CD4-positive, alpha-beta T cell treated with Interleukin-17A for 4 hours (primary cell): ENCODE results near the gene DDX51.
"Not testable (repeated sequence)": the region's sequence is repeated elsewhere in the genome, so short reads cannot be mapped to it uniquely, and the experiment has no call there.

ENCODE experiments used
- DNase-seq: peaks from one replicate; pipeline ENCODE4 v3.0.0-alpha.2; 2020; ENCODE audit warnings: mixed read lengths

The DDX51 gene

DNA sequence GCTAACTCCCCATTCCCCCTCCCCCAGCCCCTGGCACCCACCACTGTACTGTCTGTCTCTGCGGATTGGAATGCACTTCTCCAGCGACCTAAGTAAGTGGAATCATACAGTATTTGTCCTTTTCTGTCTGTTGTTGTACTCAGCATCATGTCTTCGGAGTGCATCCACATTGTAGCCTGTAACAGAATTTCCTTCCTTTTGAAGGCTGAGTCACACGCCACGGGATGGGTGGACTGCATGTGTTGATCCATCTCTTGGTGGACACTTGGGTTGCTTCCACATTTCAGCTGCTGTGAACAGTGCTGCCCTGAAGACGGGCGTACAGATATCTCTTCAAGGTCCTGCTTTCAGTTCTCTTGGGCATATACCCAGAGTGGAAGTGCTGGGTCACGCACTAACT, 34.4 kb downstream of the DDX51 start:
- no peak for DNase-seq

- no peak for DNase-seq
These were observed 35.8 kb downstream of the DDX51 start for GRCh38 chr12:132108211-132108832.

- DNase-seq = no peak
These were observed 37.2 kb downstream of the DDX51 start for GRCh38 chr12:132106921-132107320.

DNA sequence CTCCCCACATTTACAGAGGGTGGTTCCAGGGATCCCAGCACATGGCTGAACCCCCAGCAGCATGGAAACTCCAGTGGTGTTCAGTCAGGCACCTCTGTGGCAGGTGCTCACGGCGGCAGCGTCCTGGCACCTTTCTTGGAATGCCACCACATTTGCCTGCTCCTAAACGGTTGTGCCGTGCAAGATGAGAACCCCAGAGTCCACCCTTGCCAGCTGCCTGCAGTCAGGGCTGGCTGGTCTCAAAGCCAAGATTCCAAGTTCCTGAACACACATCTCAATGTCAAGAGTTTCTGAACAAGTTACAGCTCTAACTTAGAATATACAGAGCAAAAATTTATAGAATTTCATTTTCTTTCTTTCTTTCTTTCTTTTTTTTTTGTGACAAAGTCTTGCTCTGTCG, 38.7 kb downstream of the DDX51 start:
- DNase-seq = no peak

GRCh38 chr12:132103542-132104308, 40.4 kb downstream of the DDX51 start:
- DNase-seq = no peak

DNA sequence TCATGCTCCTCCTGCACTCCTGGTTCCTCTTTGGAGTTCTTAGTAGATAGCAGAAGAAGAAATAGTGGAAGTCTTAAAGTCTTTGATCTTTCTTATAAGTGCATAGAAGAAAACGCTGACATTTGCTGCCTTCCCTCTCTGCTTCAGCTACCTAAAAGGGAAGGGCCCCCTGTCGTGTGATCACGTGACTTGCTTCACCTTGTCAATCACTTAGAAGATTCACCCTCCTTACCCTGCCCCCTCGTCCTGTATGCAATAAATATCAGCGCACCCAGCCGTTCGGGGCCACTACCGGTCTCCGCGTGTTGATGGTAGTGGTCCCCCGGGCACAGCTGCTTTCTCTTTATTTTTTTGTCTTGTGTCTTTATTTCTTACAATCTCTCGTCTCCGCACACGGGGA, 41.0 kb downstream of the DDX51 start:
- not testable (repeated sequence) for DNase-seq

DNA sequence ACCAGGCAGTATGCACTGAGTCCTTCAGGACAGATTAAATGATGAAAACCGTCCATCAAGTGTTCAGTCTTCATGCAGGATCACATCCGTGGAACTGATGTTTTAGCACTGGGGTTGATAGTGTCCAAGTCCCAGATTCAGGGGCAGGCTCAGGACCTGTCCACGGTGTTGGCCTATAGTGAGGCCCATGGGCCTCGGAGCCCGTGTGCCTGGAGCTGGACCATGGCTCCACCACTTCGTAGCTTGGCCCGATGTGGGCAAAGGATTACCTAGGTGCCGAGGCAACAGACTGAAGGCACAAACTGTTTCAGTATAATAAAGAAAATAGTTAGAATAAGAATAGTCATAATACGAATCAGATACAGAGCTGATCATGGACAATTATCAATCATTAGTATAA, 41.8 kb downstream of the DDX51 start:
- DNase-seq = no peak

- DNase-seq = no peak
These were observed 43.6 kb downstream of the DDX51 start for GRCh38 chr12:132100306-132101065.

DNA sequence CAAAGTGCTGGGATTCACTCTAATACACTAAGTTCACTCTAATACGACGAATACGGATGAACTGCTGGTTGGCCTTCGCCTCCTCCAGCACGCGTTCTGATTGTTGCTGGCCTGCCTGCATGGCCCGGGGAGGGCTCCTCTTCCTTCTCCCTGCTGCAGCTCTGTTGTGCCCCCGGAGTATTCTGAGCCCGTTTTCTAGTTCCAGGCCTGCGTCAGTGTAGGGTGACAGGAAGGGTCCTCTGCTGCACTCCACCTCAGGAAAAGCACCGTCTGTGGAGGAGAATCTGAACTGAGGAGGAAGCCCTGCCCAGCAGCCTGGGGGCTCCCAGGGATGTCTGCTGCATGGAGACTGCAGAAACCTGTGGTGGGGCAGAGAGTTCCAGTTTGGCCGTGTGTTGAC, 44.4 kb downstream of the DDX51 start:
- DNase-seq = no peak

GRCh38 chr12:132095520-132096409, 48.4 kb downstream of the DDX51 start:
- DNase-seq = peak; percentile 23

DNA sequence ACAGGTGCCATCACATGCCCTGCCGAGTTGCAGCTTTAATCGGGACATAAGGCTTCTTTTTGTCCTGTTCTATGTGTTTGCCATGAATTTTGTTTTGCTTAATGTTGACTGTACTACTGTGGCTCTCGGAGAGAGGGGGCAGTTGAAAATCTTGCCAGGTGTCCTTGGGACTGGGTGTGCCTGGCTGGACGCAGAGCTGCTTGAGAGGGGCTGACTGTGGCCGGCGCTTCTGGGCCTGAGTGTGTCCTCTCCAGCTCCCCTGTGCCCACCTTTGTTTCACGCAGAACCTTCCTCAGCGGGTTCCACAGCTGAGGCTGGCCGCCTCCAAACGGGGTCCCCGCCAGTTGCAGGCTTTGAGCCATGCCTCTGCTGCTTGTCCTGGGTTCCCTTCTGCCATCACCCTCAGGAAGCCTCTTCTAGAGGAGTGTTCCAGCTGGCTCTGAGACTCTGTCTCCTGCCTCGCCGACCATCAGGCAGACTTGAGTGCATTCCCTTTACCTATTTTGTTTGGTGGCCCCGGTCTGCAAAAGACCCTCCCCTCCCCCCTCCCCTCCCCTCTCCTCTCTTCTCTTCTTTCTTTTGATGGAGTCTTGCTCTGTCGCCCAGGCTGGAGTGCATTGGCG, 49.7 kb downstream of the DDX51 start:
- DNase-seq = no peak

DNA sequence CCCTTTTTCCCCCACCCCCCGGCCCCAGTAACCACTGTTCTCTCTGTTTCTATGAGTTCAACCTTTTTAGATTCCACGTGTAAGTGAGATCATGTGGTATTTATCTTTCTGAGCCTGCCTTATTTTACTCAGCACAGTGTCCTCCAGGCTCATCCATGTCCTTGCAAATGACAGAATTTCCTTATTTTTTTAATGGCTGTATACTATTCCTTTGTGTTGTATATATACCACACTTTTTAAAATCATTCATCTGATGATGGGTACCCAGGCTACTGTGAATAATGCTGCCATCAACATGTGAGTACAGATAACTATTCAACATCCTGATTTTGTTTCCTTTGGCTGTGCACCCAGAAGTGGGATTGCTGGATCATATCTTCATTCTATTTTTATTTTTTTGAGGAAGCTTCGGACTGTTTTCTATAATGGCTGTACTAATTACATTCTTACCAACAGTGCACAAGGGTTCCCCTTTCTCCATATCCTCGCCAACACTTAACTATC, 54.7 kb downstream of the DDX51 start:
- DNase-seq = no peak
